HEK293T (cell line): ENCODE measurements around the gene DNAH10.

ENCODE experiments used
- CTCF ChIA-PET: fragments of 350-600 bp; formaldehyde crosslinking; extraction: SDS; loops from one replicate; lab custom pipeline; 2021; ENCODE audit warnings: antibody characterized with exemption, inconsistent platforms; lab: Yijun Ruan, JAX
- POLR2A ChIA-PET: fragments of 350-600 bp; formaldehyde crosslinking; extraction: SDS; loops from one replicate; lab custom pipeline; 2020; ENCODE audit warnings: antibody characterized with exemption, inconsistent platforms; lab: Yijun Ruan, JAX
- DNase-seq: peaks from one replicate; pipeline ENCODE4 v3.0.0; 2012; ENCODE audit warnings: mixed read lengths; ENCODE audit errors: extremely low spot score
- ARNT ChIP-seq: fragments of 450-650 bp; IDR thresholded peaks from 2 replicates; pipeline ENCODE4 v1.6.1; 2017; ENCODE audit warnings: mild to moderate bottlenecking
- BHLHE40 ChIP-seq: fragments of 450-650 bp; IDR thresholded peaks from 2 replicates; pipeline ENCODE4 v1.6.1; 2016; ENCODE audit warnings: mild to moderate bottlenecking, moderate library complexity, borderline replicate concordance
- CTBP1 ChIP-seq: fragments of 450-650 bp; IDR thresholded peaks from 2 replicates; pipeline ENCODE4 v1.6.1; 2016; ENCODE audit warnings: borderline replicate concordance
- ELF4 ChIP-seq: fragments of 450-650 bp; IDR thresholded peaks from 2 replicates; pipeline ENCODE4 v1.6.1; 2017; ENCODE audit warnings: antibody characterized with exemption
- FOXA1 ChIP-seq: fragments of 450-650 bp; IDR thresholded peaks from 2 replicates; pipeline ENCODE4 v1.6.1; 2016; ENCODE audit warnings: mild to moderate bottlenecking
- FOXK2 ChIP-seq: fragments of 450-650 bp; IDR thresholded peaks from 2 replicates; pipeline ENCODE4 v1.6.1; 2016; ENCODE audit warnings: mild to moderate bottlenecking
- FOXM1 ChIP-seq: fragments of 450-650 bp; IDR thresholded peaks from 2 replicates; pipeline ENCODE4 v1.6.1; 2017; ENCODE audit warnings: mild to moderate bottlenecking, borderline replicate concordance
- HDGF ChIP-seq: fragments of 450-650 bp; IDR thresholded peaks from 2 replicates; pipeline ENCODE4 v1.6.1; 2017; ENCODE audit warnings: antibody characterized with exemption, borderline replicate concordance
- L3MBTL2 ChIP-seq: fragments of 450-650 bp; conservative IDR thresholded peaks from 2 replicates; pipeline ENCODE4 v1.6.1; 2016; ENCODE audit warnings: mild to moderate bottlenecking
- LEF1 ChIP-seq: fragments of 450-650 bp; IDR thresholded peaks from 2 replicates; pipeline ENCODE4 v1.6.1; 2017; ENCODE audit warnings: mild to moderate bottlenecking, borderline replicate concordance
- NFRKB ChIP-seq: fragments of 450-650 bp; IDR thresholded peaks from 2 replicates; pipeline ENCODE4 v1.6.1; 2016; ENCODE audit warnings: mild to moderate bottlenecking, moderate library complexity
- SP1 ChIP-seq: fragments of 450-650 bp; IDR thresholded peaks from 2 replicates; pipeline ENCODE4 v1.6.1; 2017
- SUZ12 ChIP-seq: fragments of 450-650 bp; IDR thresholded peaks from 2 replicates; pipeline ENCODE4 v1.6.1; 2016; ENCODE audit warnings: mild to moderate bottlenecking
- TARDBP ChIP-seq: fragments of 450-650 bp; IDR thresholded peaks from 2 replicates; pipeline ENCODE4 v1.6.1; 2016
- ZNF384 ChIP-seq: fragments of 450-650 bp; IDR thresholded peaks from 2 replicates; pipeline ENCODE4 v1.6.1; 2016
- TF ChIP-seq, protein P1 (sequence below): fragments of 450-650 bp; IDR thresholded peaks from 2 replicates; pipeline ENCODE4 v1.6.1; 2016

The DNAH10 gene

GRCh38 chr12:123936956-123937706 lies 175.0 kb downstream of the DNAH10 start:
- DNase-seq, result no peak
- no peak for TF ChIP-seq ZNF384
- TF ChIP-seq TARDBP, result no peak
- TF ChIP-seq CTBP1, result no peak
- CTCF ChIA-PET, result no interaction called here
- POLR2A ChIA-PET, result interaction anchor here (0.9 kb wide), 1 partner anchor 10 kb away, joined by 3 read pairs; no protein-coding TSS in a partner anchor

GRCh38 chr12:123937707-123938591 lies 175.8 kb downstream of the DNAH10 start:
- no peak for DNase-seq
- POLR2A ChIA-PET, result interaction anchor here (0.9 kb wide), 1 partner anchor 11 kb away, joined by 3 read pairs; no protein-coding TSS in a partner anchor
- CTCF ChIA-PET, result no interaction called here
- TF ChIP-seq ELF4 (no peak), ARNT (no peak), HDGF (no peak), ZNF384 (no peak), LEF1 (no peak), NFRKB (no peak), L3MBTL2 (no peak), FOXA1 (no peak), TARDBP (no peak), SP1 (no peak), FOXM1 (no peak), SUZ12 (no peak), FOXK2 (no peak), BHLHE40 (no peak)
- TF ChIP-seq, protein P1, sequence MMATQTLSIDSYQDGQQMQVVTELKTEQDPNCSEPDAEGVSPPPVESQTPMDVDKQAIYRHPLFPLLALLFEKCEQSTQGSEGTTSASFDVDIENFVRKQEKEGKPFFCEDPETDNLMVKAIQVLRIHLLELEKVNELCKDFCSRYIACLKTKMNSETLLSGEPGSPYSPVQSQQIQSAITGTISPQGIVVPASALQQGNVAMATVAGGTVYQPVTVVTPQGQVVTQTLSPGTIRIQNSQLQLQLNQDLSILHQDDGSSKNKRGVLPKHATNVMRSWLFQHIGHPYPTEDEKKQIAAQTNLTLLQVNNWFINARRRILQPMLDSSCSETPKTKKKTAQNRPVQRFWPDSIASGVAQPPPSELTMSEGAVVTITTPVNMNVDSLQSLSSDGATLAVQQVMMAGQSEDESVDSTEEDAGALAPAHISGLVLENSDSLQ, result no peak

DNA sequence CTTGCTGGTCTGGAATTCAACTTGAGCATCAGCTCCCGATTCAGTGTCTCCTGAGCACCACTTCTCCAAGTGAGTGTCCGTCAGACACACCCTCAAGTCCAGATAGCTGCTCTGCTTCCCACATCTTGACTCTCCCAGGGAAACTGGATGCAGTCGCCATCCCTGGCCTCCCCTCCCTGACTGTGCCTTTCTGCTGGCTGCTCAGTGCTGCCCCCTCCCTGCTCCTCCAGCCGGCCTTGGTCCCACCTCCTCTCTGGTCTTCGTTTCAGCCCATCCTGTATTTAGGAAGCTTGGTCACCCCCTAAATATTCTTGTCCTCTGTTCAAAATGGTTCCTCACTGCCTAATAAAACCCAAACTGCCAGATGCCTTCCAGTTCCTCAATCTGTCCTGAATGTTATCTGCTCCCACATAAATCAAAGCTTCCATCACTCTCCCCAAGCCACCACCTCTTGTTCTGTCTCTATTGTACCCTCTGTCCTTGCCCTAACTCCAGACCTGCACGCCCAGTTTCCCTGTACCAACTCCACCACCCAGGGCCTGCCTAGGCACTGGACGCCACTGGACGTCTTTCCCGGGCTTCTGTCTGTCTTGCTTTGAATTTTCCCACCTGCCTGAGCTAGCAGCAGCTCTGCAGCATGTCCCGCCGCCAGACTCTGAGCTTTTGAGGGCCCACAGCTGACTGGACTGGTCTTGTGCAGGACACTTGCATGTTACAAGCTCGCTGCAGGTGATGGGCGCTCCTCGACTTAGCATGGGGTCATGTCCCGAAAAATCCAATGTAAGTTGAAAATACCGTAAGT lies 176.8 kb downstream of the DNAH10 start:
- ChIA-PET POLR2A (no interaction called here), CTCF (interaction anchor here (0.6 kb wide), 1 partner anchor 10 kb away, joined by 3 read pairs; no protein-coding TSS in a partner anchor)
- DNase-seq, result peak; percentile 50
- TF ChIP-seq, protein P1, result no peak
- no peak for TF ChIP-seq BHLHE40
- no peak for TF ChIP-seq L3MBTL2
- no peak for TF ChIP-seq TARDBP
- no peak for TF ChIP-seq LEF1
- TF ChIP-seq ARNT, result no peak
- no peak for TF ChIP-seq FOXK2

DNA sequence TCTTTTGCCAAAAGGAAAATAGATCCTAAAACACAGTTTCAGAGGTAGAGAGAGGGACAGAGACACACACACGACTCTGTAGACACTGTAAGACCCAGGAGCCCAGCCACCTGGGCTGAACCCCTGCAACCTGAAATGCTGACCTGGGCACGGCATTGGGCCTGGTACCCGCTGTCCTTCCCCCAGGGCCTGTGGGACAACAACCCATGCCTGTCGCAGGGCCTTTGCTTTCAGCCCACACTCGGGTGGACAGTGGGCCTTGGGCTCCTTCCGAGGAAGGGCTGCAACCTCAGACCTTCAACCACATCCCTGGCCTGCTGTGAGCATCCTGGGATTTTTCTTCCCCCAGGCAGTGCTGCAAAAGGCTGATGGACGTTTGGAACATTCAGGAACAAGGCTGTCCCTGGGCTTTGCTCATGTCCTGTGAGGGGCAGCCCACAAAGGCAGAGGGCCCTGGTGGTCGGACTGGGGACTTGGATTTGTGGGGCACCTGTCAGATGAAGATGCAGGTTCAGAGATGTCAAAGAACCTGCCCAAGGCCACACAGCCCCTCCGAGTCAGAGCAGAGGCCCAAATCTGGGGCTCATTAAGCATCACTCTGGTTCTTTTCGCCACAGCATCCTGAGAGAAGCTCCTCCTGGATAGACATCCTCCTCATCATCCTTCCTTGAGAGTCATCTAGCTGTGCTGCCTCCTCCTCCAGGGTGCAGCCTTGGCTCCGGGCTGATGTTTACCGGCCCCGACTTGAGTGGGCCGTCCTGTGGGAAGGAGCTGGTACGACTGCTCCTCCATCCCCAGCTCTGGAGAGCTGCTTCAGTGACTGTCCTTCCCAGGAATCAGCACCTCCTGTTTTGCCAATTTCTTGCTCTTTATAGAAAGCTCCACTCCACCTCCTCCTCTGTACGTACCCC lies 177.9 kb downstream of the DNAH10 start:
- POLR2A ChIA-PET, result no interaction called here
- CTCF ChIA-PET, result no interaction called here

More for the DNA sequence above, 177.9 kb downstream of the DNAH10 start:
- DNase-seq, result no peak
- no peak for TF ChIP-seq TARDBP
- no peak for TF ChIP-seq ZNF384
- TF ChIP-seq ELF4, result no peak
- no peak for TF ChIP-seq CTBP1
- TF ChIP-seq FOXM1, result no peak
- no peak for TF ChIP-seq SP1
- TF ChIP-seq HDGF, result no peak
- no peak for TF ChIP-seq LEF1
- no peak for TF ChIP-seq BHLHE40
- TF ChIP-seq SUZ12, result no peak
- TF ChIP-seq NFRKB, result no peak
- TF ChIP-seq FOXK2, result no peak
- TF ChIP-seq, protein P1, result no peak
- TF ChIP-seq L3MBTL2, result no peak
- TF ChIP-seq FOXA1, result no peak
- TF ChIP-seq ARNT, result no peak
